SK-N-SH (cell line): ENCODE data around the gene PROP1. TPM values are rescaled to one million over a fixed set of nuclear protein-coding genes. Genes with fewer than 3 reads are reported as not detected.

Source experiments
- CTCF ChIA-PET: fragments of 300-600, 350-600 bp; formaldehyde crosslinking; extraction: SDS; loops from one replicate; lab custom pipeline; 2021; lab: Yijun Ruan, JAX
- POLR2A ChIA-PET: fragments of 350-600 bp; sonication (Branson Sonifier 250); formaldehyde crosslinking; extraction: SDS; loops from one replicate; lab custom pipeline; 2020; ENCODE audit warnings: antibody characterized with exemption, inconsistent platforms; lab: Yijun Ruan, JAX
- DNase-seq: peaks from one replicate; pipeline ENCODE4 v3.0.0; 2012
- H2AFZ ChIP-seq: fragments of 200-600 bp; sonication (generic); 2 replicates; pipeline ENCODE4 v1.8.1; 2016; ENCODE audit warnings: antibody characterized with exemption, mild to moderate bottlenecking, low read depth
- H3F3A ChIP-seq: fragments of 200-600 bp; sonication (generic); replicated peaks from 2 replicates; pipeline ENCODE3; 2016; ENCODE audit warnings: antibody characterized with exemption, mild to moderate bottlenecking; ENCODE audit not compliant: insufficient read depth
- H3K27ac ChIP-seq, 2 experiments: fragments of 200-500 bp in 1 of 2; fragments of 200-600 bp in 1 of 2; sonication (Bioruptor generic) in 1 of 2; sonication (generic), shearing (Covaris generic) in 1 of 2; 2 replicates each; pipeline versions ENCODE4 v1.5.1 to v1.6.1; 2014 to 2016; ENCODE audit warnings: low read depth in 2 of 2, inconsistent platforms in 1 of 2, low read length in 1 of 2, mild to moderate bottlenecking in 1 of 2, mixed read lengths in 1 of 2
- H3K27me3 ChIP-seq: fragments of 200-600 bp; sonication (generic), shearing (Covaris generic); 2 replicates; pipeline ENCODE4 v1.6.1; 2016; ENCODE audit warnings: mixed run types; ENCODE audit not compliant: insufficient read depth
- H3K36me3 ChIP-seq, 2 experiments: fragments of 200-500 bp in 1 of 2; fragments of 200-600 bp in 1 of 2; sonication (Bioruptor generic) in 1 of 2; sonication (generic) in 1 of 2; replicated peaks in 1 of 2; 2 replicates each; pipeline versions ENCODE3 to v1.5.1; 2014 to 2016; ENCODE audit warnings: low read length in 1 of 2, mild to moderate bottlenecking in 1 of 2; ENCODE audit not compliant: insufficient read depth in 2 of 2, control insufficient read depth in 1 of 2
- H3K4me1 ChIP-seq, 2 experiments: fragments of 200-500 bp in 1 of 2; fragments of 200-600 bp in 1 of 2; sonication (Bioruptor generic) in 1 of 2; sonication (generic), shearing (Covaris generic) in 1 of 2; 2 replicates each; pipeline versions ENCODE4 v1.5.1 to v1.6.1; 2014 to 2016; ENCODE audit warnings: low read depth in 1 of 2, low read length in 1 of 2, mixed run types in 1 of 2; ENCODE audit not compliant: insufficient read depth in 2 of 2, control insufficient read depth in 1 of 2
- H3K4me2 ChIP-seq: fragments of 200-600 bp; sonication (generic), shearing (Covaris generic); 2 replicates; pipeline ENCODE4 v1.6.1; 2017; ENCODE audit warnings: mixed run types
- H3K4me3 ChIP-seq, 2 experiments: fragments of 200-500 bp in 1 of 2; fragments of 200-600 bp in 1 of 2; sonication (Bioruptor generic) in 1 of 2; sonication (generic), shearing (Covaris generic) in 1 of 2; 2 replicates each; pipeline versions ENCODE4 v1.5.1 to v1.8.1; 2014 to 2016; ENCODE audit warnings: low read depth in 2 of 2, inconsistent platforms in 1 of 2, low read length in 1 of 2, mild to moderate bottlenecking in 1 of 2, mixed read lengths in 1 of 2, moderate library complexity in 1 of 2
- H3K79me2 ChIP-seq: fragments of 200-600 bp; sonication (generic); 2 replicates; pipeline ENCODE4 v1.8.1; 2017; ENCODE audit warnings: mild to moderate bottlenecking; ENCODE audit not compliant: insufficient read depth
- H3K9ac ChIP-seq: fragments of 200-600 bp; sonication (generic); 2 replicates; pipeline ENCODE4 v1.6.1; 2017; ENCODE audit warnings: mixed run types
- H3K9me2 ChIP-seq: fragments of 200-600 bp; sonication (generic); 2 replicates; pipeline ENCODE4 v1.6.1; 2017; ENCODE audit warnings: mixed run types
- H3K9me3 ChIP-seq: fragments of 200-600 bp; sonication (generic); 2 replicates; pipeline ENCODE4 v1.6.1; 2017; ENCODE audit warnings: mixed run types, mild to moderate bottlenecking, moderate library complexity
- H4K20me1 ChIP-seq: fragments of 200-600 bp; sonication (generic); 2 replicates; pipeline ENCODE4 v1.6.1; 2017; ENCODE audit warnings: mild to moderate bottlenecking, mixed run types; ENCODE audit not compliant: insufficient read depth
- CHD2 ChIP-seq: fragments of 150-350 bp; IDR thresholded peaks from 2 replicates; pipeline ENCODE4 v1.6.1; 2018; ENCODE audit warnings: low read length; ENCODE audit not compliant: partially characterized antibody
- ELF1 ChIP-seq: IDR thresholded peaks from 2 replicates; pipeline ENCODE4 v1.4.0; 2012
- EP300 ChIP-seq, 2 experiments: IDR thresholded peaks; 2 replicates each; pipeline versions ENCODE4 v1.4.0 to v1.6.1; 2012; ENCODE audit warnings: borderline replicate concordance in 1 of 2, low read depth in 1 of 2, low read length in 1 of 2
- FOXJ3 ChIP-seq: sonication (generic); formaldehyde crosslinking; IDR thresholded peaks from 2 replicates; pipeline ENCODE4 v1.5.1; 2020; ENCODE audit warnings: mild to moderate bottlenecking, missing genetic modification reagents
- GABPA ChIP-seq: IDR thresholded peaks from 2 replicates; pipeline ENCODE4 v1.4.0; 2012; ENCODE audit warnings: low read depth, mild to moderate bottlenecking
- GATA2 ChIP-seq: sonication (generic); formaldehyde crosslinking; IDR thresholded peaks from 2 replicates; pipeline ENCODE4 v1.5.0; 2020; ENCODE audit warnings: mild to moderate bottlenecking, missing genetic modification reagents
- JUND ChIP-seq: IDR thresholded peaks from 2 replicates; pipeline ENCODE4 v1.4.0; 2012
- NFIC ChIP-seq: IDR thresholded peaks from 2 replicates; pipeline ENCODE4 v1.4.0; 2012; ENCODE audit warnings: borderline replicate concordance
- NRF1 ChIP-seq: IDR thresholded peaks from 2 replicates; pipeline ENCODE4 v1.6.1; 2012; ENCODE audit warnings: low read depth, mild to moderate bottlenecking, low read length
- RAD21 ChIP-seq: IDR thresholded peaks from 2 replicates; pipeline ENCODE4 v1.6.1; 2012; ENCODE audit warnings: mild to moderate bottlenecking, low read length
- RCOR1 ChIP-seq: fragments of 150-350 bp; IDR thresholded peaks from 2 replicates; pipeline ENCODE4 v1.6.1; 2017; ENCODE audit warnings: antibody characterized with exemption, low read length
- RFX5 ChIP-seq: IDR thresholded peaks from 2 replicates; pipeline ENCODE4 v1.6.1; 2012; ENCODE audit warnings: mild to moderate bottlenecking, improper control_type of control experiment, low read length
- TAF1 ChIP-seq: IDR thresholded peaks from 2 replicates; pipeline ENCODE4 v1.6.1; 2012; ENCODE audit warnings: low read depth, mild to moderate bottlenecking, low read length, moderate library complexity, borderline replicate concordance
- YY1 ChIP-seq: IDR thresholded peaks from 2 replicates; pipeline ENCODE4 v1.4.0; 2012; ENCODE audit warnings: low read depth, mild to moderate bottlenecking
- WGBS: methylation state at CpG from one replicate; pipeline ENCODE4 v1.1.6; 2017; ENCODE audit warnings: low lambda C conversion rate; 5-methylcytosine and 5-hydroxymethylcytosine counted together
- polyA plus RNA-seq, 3 experiments: library from polyadenylated mRNA; depleted of rRNA; stranded (reverse); fragments of >200 nt; gene quantifications; 2 replicates each; pipeline ENCODE4 v1.2.3, GENCODE V29; 2012
- TF ChIP-seq, protein P1 (sequence below): IDR thresholded peaks from 2 replicates; pipeline ENCODE4 v1.4.0; 2012; ENCODE audit warnings: low read depth, borderline replicate concordance
- TF ChIP-seq, protein P2 (sequence below): fragments of 150-350 bp; IDR thresholded peaks from 2 replicates; pipeline ENCODE4 v1.6.1; 2016; ENCODE audit warnings: mild to moderate bottlenecking, low read depth, low read length
- TF ChIP-seq, protein P3 (sequence below): IDR thresholded peaks from 2 replicates; pipeline ENCODE4; 2012
- TF ChIP-seq, protein P4 (sequence below): IDR thresholded peaks from 2 replicates; pipeline ENCODE4 v1.4.0; 2012; ENCODE audit warnings: low read depth, borderline replicate concordance

PROP1 gene
- polyA plus RNA-seq, 1 of the 3 experiments (the other 2 are of a cell fraction), result not detected

DNA sequence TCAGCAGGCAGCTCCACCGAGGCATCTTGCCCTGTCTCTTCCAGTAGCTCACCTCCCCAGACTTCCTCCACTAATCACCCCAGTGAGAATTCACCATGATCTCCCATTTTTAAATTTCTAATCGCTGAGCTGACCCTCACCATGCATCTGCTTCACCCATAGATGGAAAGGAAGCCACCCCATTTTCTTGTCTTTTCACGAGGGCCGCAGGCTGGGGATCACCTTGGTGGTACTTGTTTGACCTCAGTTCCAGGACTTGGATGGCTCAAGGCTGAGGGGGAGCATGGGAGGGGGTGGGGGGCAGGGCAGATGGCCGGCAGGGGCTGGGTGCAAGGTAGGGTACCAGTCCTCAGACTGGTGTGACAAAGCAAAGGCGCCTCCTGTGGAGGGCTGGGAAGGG lies 3.6 kb downstream of the PROP1 start:
- Histone ChIP-seq H3K79me2 (no peaks in the 10 kb centered on the region), H4K20me1 (no peaks in the 10 kb centered on the region), H3K4me2 (no peak overlapping the region), H3K36me3 (no peaks in the 10 kb centered on the region), H3K9me2 (no peaks in the 10 kb centered on the region), H3K9me3 (no peaks in the 10 kb centered on the region), H3K9ac (no peak overlapping the region), H3F3A (no peaks in the 10 kb centered on the region), H3K4me3 (no peak overlapping the region), H2AFZ (no peak overlapping the region), H3K27me3 (peaks cover 18% of the 10 kb centered on the region), H3K4me1 (no peaks in the 10 kb centered on the region), H3K27ac (no peak overlapping the region)
- POLR2A ChIA-PET, result no interaction called here
- WGBS, result 47% methylated on average over 6 of the region's 6 CpGs
- CTCF ChIA-PET, result no interaction called here
- DNase-seq, result no peak
- no peak for TF ChIP-seq GATA2 (CRISPR knock-in tag)
- TF ChIP-seq ELF1, result no peak
- TF ChIP-seq, protein P1, sequence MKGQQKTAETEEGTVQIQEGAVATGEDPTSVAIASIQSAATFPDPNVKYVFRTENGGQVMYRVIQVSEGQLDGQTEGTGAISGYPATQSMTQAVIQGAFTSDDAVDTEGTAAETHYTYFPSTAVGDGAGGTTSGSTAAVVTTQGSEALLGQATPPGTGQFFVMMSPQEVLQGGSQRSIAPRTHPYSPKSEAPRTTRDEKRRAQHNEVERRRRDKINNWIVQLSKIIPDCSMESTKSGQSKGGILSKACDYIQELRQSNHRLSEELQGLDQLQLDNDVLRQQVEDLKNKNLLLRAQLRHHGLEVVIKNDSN, result no peak
- TF ChIP-seq EP300 (IDR thresholded peaks at IDR 0.05; ENCODE audit: borderline replicate concordance in 1 of 2, low read depth in 1 of 2, low read length in 1 of 2), result no peak
- no peak for TF ChIP-seq JUND
- TF ChIP-seq RAD21, result no peak
- TF ChIP-seq GABPA, result no peak
- no peak for TF ChIP-seq RFX5
- TF ChIP-seq YY1, result no peak
- TF ChIP-seq RCOR1, result no peak
- TF ChIP-seq FOXJ3 (CRISPR knock-in tag), result no peak
- no peak for TF ChIP-seq NRF1
- TF ChIP-seq CHD2, result no peak
- TF ChIP-seq, protein P2, sequence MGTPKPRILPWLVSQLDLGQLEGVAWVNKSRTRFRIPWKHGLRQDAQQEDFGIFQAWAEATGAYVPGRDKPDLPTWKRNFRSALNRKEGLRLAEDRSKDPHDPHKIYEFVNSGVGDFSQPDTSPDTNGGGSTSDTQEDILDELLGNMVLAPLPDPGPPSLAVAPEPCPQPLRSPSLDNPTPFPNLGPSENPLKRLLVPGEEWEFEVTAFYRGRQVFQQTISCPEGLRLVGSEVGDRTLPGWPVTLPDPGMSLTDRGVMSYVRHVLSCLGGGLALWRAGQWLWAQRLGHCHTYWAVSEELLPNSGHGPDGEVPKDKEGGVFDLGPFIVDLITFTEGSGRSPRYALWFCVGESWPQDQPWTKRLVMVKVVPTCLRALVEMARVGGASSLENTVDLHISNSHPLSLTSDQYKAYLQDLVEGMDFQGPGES, result no peak
- TF ChIP-seq, protein P3, sequence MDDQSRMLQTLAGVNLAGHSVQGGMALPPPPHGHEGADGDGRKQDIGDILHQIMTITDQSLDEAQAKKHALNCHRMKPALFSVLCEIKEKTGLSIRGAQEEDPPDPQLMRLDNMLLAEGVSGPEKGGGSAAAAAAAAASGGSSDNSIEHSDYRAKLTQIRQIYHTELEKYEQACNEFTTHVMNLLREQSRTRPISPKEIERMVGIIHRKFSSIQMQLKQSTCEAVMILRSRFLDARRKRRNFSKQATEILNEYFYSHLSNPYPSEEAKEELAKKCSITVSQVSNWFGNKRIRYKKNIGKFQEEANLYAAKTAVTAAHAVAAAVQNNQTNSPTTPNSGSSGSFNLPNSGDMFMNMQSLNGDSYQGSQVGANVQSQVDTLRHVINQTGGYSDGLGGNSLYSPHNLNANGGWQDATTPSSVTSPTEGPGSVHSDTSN, result no peak
- no peak for TF ChIP-seq NFIC

DNA sequence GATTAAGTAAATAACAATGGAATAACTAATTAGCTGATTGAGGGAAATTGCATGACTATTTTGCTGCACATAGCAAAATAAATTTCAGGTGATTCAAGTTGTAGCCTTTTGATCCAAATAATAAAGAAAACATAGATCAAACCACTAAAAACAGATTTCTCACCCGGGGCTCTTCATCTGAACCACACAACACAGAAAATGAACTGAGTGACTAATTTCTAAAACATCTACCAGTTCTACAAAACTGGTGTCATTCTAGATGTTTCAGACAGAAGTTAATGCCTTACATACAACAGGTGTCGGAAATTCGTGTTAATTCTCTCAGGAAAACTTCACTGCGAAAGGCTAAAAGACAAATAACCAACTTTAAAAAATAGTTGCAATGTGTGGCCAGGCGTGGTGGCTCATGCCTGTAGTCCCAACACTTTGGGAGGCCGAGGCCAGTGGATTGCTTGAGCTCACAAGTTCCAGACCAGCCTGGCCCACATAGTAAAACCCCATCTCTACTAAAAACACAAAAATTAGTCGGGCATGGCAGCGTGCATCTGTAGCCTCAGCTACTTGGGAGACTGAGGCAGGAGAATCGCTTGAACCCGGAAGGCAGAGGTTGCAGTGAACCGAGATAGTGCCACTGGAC lies 6.9 kb downstream of the PROP1 start:
- Histone ChIP-seq H3K27ac (no peak overlapping the region), H3K9me2 (no peaks in the 10 kb centered on the region), H3K4me3 (no peak overlapping the region), H4K20me1 (no peaks in the 10 kb centered on the region), H3F3A (no peaks in the 10 kb centered on the region), H3K4me1 (no peaks in the 10 kb centered on the region), H3K4me2 (no peak overlapping the region), H3K27me3 (peaks cover 34% of the 10 kb centered on the region; the same call in 1 of the 2 replicates), H3K36me3 (no peaks in the 10 kb centered on the region), H3K9ac (no peak overlapping the region), H3K9me3 (no peaks in the 10 kb centered on the region), H2AFZ (no peak overlapping the region), H3K79me2 (no peaks in the 10 kb centered on the region)
- ChIA-PET CTCF (interaction anchor here (1.2 kb wide), 1 partner anchor 86 kb away, joined by 4 read pairs; no protein-coding TSS in a partner anchor), POLR2A (no interaction called here)
- TF ChIP-seq GATA2 (CRISPR knock-in tag) (no peak), RCOR1 (no peak), TAF1 (no peak), JUND (no peak)
- TF ChIP-seq, protein P4, sequence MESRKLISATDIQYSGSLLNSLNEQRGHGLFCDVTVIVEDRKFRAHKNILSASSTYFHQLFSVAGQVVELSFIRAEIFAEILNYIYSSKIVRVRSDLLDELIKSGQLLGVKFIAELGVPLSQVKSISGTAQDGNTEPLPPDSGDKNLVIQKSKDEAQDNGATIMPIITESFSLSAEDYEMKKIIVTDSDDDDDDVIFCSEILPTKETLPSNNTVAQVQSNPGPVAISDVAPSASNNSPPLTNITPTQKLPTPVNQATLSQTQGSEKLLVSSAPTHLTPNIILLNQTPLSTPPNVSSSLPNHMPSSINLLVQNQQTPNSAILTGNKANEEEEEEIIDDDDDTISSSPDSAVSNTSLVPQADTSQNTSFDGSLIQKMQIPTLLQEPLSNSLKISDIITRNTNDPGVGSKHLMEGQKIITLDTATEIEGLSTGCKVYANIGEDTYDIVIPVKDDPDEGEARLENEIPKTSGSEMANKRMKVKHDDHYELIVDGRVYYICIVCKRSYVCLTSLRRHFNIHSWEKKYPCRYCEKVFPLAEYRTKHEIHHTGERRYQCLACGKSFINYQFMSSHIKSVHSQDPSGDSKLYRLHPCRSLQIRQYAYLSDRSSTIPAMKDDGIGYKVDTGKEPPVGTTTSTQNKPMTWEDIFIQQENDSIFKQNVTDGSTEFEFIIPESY, result no peak
- DNase-seq, result no peak
- WGBS, result 36% methylated on average over 11 of the region's 11 CpGs
